ENCODE results near the gene SGMS1. TPM values are rescaled to one million over a fixed set of nuclear protein-coding genes. Genes with fewer than 3 reads are reported as not detected.

Gene SGMS1
- total RNA-seq, 4 donors from 2014 or later, result 107 to 234 (median 134) TPM

DNA sequence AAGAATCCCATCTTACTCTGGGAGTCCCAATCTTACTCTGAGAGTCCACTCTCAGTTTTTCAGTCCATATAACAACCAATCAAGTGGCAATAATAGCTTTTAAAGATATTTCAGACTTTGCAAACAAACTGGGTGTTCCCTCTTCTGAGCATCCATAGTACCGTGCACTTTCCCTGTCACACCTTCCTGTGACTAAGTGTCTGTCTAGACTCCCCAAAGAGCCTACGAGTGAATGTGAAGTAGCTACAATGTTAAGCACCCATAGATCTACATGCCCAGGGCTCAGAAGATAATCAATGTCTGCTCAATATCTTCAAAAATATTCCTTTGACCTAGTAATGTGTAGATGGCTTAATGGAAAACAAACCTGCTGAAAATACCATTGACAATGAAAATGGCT lies 276.8 kb downstream of the SGMS1 start:
- whole genome bisulfite sequencing, 2 donors, result 85 to 89% methylated on average over 2 of the region's 2 CpGs
- DNase-seq (ENCODE audit: low spot score in 2 of 2), result no peak
- Histone ChIP-seq H3K4me3 (no peak overlapping the region), H3K4me1 (peaks cover 0 to 28% (median 5%) of the 10 kb centered on the region in 4 donors), H3K27me3 (no peaks in the 10 kb centered on the region), H3K36me3 (peaks cover 0 to 23% (median 2%) of the 10 kb centered on the region in 3 donors), H3K27ac (no peak overlapping the region), H3K9me3 (peaks cover 0 to 8% (median 0%) of the 10 kb centered on the region in 4 donors)
- TF ChIP-seq EP300 (IDR thresholded peaks at IDR 0.05) (no peak), POLR2A (IDR thresholded peaks at IDR 0.05) (no peak)
- TF ChIP-seq, protein P1, sequence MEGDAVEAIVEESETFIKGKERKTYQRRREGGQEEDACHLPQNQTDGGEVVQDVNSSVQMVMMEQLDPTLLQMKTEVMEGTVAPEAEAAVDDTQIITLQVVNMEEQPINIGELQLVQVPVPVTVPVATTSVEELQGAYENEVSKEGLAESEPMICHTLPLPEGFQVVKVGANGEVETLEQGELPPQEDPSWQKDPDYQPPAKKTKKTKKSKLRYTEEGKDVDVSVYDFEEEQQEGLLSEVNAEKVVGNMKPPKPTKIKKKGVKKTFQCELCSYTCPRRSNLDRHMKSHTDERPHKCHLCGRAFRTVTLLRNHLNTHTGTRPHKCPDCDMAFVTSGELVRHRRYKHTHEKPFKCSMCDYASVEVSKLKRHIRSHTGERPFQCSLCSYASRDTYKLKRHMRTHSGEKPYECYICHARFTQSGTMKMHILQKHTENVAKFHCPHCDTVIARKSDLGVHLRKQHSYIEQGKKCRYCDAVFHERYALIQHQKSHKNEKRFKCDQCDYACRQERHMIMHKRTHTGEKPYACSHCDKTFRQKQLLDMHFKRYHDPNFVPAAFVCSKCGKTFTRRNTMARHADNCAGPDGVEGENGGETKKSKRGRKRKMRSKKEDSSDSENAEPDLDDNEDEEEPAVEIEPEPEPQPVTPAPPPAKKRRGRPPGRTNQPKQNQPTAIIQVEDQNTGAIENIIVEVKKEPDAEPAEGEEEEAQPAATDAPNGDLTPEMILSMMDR (IDR thresholded peaks at IDR 0.05), result no peak

DNA sequence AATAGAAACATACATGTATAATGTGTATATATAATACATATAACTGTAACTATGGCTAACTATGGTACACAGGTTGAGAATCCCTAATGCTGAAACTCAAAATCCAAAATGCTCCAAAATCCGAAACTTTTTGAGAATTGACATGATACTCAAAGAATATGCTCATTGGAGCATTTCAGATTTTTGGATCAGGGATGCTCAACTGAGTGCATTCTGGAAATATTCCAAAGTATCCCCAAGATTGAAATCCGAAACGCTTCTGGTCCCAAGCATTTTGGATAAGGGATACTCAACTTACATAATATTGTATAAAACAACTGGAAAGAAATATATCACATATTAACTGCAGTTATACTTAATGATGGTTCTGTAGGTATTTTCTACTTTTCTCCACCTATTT lies 278.2 kb downstream of the SGMS1 start:
- no peaks in the 10 kb centered on the region for H3K27me3 ChIP-seq
- no peak for DNase-seq (ENCODE audit: low spot score in 2 of 2)
- no peak overlapping the region for H3K4me3 ChIP-seq
- no peak overlapping the region for H3K27ac ChIP-seq
- TF ChIP-seq, protein P1 (IDR thresholded peaks at IDR 0.05), result no peak
- TF ChIP-seq EP300 (IDR thresholded peaks at IDR 0.05) (no peak), POLR2A (IDR thresholded peaks at IDR 0.05) (no peak)
- peaks cover 0 to 29% (median 5%) of the 10 kb centered on the region in 4 donors for H3K4me1 ChIP-seq
- peaks cover 0 to 8% (median 0%) of the 10 kb centered on the region in 4 donors for H3K9me3 ChIP-seq
- 60 to 82% methylated on average over 3 of the region's 3 CpGs for WGBS, 2 donors
- H3K36me3 ChIP-seq, result peaks cover 0 to 23% (median 2%) of the 10 kb centered on the region in 3 donors

DNA sequence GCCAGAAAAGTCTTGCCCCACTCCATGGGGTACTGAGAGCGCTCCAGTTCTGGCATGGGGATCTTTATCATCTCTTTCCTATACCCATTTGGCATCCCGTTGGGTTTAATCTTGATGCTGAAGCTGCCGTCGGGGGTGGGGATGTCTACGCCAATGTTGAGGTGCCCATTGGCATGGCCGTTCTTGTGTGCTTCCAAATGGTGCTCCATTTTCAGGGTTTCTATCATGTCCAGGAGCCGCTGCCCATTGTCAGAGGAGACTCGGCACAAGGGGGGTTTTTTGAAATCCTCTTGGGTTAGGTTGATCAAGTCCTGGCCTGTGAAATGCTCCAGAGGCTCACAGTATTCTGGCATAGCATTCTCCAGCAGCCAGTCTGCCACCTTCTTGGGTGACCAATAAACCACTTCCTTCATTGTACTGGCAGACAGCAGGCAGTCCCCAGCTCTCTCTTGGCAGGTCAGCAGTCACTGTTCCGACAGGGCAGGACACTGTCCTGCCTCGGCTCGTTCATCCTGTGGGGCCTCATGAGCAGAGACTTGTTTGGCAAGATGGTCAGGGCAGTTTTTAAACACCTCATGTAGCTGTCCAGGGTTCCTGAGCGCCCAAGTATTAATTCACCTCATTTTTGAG lies 279.9 kb downstream of the SGMS1 start:
- H3K4me1 ChIP-seq, result peaks cover 0 to 29% (median 5%) of the 10 kb centered on the region in 4 donors
- H3K36me3 ChIP-seq, result peaks cover 0 to 31% (median 2%) of the 10 kb centered on the region in 3 donors
- no peak overlapping the region for H3K27ac ChIP-seq
- no peaks in the 10 kb centered on the region for H3K27me3 ChIP-seq
- no peak for DNase-seq (ENCODE audit: low spot score in 2 of 2)
- peaks cover 0 to 1% (median 0%) of the 10 kb centered on the region in 4 donors for H3K9me3 ChIP-seq
- TF ChIP-seq POLR2A (IDR thresholded peaks at IDR 0.05) (no peak), EP300 (IDR thresholded peaks at IDR 0.05) (no peak)
- TF ChIP-seq, protein P1 (IDR thresholded peaks at IDR 0.05), result no peak
- no peak overlapping the region for H3K4me3 ChIP-seq
- 91 to 94% methylated on average over 12 of the region's 12 CpGs for WGBS, 2 donors

DNA sequence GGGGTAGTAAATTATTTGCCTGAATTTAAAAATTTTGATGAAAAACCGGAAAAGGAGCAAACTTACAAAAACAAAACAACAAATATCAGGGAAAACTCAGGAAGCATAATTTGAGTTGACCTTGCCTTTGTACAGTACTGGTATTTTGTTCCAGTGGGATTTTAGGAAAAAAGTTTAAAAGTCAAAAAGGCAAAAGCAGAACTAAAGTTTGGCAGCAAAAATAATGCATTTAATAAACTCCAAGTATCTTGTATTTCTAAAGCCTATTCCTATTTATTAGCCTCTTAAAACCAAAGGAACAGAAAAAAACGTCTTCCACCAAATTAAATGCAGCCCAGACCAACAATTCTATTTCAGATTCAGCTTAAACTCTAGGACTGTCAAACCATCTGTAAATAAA lies 281.8 kb downstream of the SGMS1 start:
- Histone ChIP-seq H3K36me3 (peaks cover 0 to 31% (median 2%) of the 10 kb centered on the region in 3 donors), H3K27ac (no peak overlapping the region), H3K27me3 (no peaks in the 10 kb centered on the region), H3K9me3 (no peaks in the 10 kb centered on the region), H3K4me3 (no peak overlapping the region), H3K4me1 (peaks cover 0 to 18% (median 1%) of the 10 kb centered on the region in 4 donors)
- 46 to 48% methylated on average over 2 of the region's 2 CpGs for WGBS, 2 donors
- DNase-seq (ENCODE audit: low spot score in 2 of 2), result no peak
- TF ChIP-seq EP300 (IDR thresholded peaks at IDR 0.05), result no peak
- no peak for TF ChIP-seq POLR2A (IDR thresholded peaks at IDR 0.05)
- TF ChIP-seq, protein P1 (IDR thresholded peaks at IDR 0.05), result no peak

DNA sequence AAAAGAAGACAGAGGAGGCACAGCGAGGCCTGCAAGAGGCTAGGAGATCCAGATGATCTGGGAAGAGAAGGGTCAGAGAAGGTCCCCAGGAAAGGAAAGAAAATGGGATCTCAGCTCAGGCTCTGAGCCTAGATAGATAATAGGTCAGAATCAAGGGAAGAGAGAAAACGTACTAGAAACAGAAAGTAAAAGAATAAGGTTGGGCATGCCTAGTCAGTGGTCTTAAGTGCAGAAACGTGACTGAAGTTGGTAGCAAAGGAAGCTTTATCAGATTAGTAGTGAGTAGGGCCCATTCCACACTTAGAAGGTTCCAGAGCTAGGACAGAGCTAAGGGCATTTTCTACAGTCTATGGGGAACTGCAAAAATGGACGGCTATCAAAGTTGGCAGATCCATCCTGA lies 287.6 kb downstream of the SGMS1 start:
- 62 to 66% methylated on average over 4 of the region's 4 CpGs for WGBS, 2 donors

More for the DNA sequence above, 287.6 kb downstream of the SGMS1 start:
- H3K36me3 ChIP-seq, result peaks cover 0 to 18% (median 0%) of the 10 kb centered on the region in 3 donors
- no peak for TF ChIP-seq POLR2A (IDR thresholded peaks at IDR 0.05)
- TF ChIP-seq, protein P1 (IDR thresholded peaks at IDR 0.05), result no peak
- no peak for TF ChIP-seq EP300 (IDR thresholded peaks at IDR 0.05)
- no peak for DNase-seq (ENCODE audit: low spot score in 2 of 2)
- no peak overlapping the region for H3K27ac ChIP-seq
- no peaks in the 10 kb centered on the region for H3K9me3 ChIP-seq
- H3K4me1 ChIP-seq, result no peaks in the 10 kb centered on the region
- H3K4me3 ChIP-seq, result no peak overlapping the region
- no peaks in the 10 kb centered on the region for H3K27me3 ChIP-seq
